GM19463 (cell line): ENCODE results near the gene CDK5R1.

Experiments
- ATAC-seq: cut with Tn5 transposase; IDR thresholded peaks from one replicate; pipeline ENCODE4 v1.9.1; 2021; ENCODE audit warnings: mild to moderate bottlenecking, moderate library complexity; ENCODE audit not compliant: unreplicated experiment

Gene CDK5R1

DNA sequence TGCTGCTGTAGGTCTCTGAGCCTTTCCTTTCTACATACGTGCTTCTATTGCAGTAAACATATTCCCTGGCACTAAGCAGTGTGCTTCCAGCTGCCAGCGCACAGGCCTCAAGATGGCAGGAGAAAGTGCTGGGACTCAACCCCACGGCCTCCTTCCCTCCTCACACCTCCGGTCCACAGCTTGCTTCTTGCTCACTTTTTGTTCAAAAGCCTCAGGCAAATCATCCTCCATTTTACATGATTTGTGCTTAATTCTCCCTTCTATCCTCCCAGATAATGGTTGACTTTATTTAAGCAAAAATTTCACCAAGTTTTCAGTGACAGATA lies 5.4 kb downstream of the CDK5R1 start:
- ATAC-seq, result no peak

DNA sequence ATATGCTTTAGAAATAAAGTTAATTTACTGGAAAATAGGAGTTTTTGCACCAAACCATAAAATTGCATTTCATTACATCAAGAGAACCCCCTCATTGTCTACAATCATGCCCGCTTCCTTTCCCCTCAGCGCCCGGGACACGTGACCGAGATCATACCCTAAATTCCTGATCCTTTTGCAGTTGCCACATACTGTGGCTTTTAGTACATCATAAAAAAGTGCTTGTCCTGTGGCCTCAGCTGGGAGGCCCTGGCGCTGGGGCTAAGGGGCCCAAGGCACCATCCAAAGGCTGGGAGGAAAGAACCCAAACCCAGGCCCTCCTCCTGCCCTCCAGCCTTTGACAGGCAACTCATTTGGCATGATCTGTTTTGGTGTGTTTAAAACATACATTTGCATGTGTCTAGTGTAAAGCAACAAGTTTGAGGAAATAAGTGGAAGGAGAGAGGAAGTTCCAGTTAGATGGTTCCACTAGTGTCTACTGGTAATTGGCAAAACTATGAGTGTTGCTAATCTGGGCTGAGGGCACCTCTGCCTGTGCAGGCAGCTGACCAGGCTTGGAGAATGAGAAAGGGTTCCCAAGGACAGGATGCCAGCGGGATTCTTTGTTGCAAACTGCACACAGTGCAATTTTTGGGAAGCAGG lies 6.0 kb downstream of the CDK5R1 start:
- ATAC-seq, result no peak

- no peak for ATAC-seq
These were observed 6.8 kb downstream of the CDK5R1 start for GRCh38 chr17:32493571-32493970.

DNA sequence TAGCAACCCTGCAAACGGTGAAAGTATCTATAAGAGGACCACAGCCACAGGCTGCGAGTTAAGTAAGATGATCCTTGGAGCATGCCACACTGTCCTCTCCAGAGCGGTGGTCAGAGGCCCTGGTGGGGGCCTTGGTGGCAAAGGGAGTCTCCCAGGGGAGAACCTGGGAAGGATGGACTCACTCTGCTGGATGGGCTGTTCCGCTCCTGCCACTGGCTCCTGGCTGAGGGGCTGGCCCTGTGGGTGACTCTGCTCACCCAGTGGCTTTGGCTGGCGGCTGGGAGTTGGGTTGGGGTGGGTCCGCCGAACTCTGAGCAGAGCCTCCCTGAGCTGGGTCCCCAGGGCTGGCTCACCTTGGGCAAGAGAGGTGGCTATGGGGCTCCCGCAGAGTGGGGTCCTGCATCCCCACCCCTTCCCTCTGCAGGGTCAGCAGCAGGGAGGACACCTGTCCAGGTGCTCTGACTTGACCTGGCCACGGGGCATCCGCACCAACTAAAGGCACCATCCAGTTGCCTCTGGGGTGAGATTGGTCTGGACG lies 7.3 kb downstream of the CDK5R1 start:
- ATAC-seq, result no peak

DNA sequence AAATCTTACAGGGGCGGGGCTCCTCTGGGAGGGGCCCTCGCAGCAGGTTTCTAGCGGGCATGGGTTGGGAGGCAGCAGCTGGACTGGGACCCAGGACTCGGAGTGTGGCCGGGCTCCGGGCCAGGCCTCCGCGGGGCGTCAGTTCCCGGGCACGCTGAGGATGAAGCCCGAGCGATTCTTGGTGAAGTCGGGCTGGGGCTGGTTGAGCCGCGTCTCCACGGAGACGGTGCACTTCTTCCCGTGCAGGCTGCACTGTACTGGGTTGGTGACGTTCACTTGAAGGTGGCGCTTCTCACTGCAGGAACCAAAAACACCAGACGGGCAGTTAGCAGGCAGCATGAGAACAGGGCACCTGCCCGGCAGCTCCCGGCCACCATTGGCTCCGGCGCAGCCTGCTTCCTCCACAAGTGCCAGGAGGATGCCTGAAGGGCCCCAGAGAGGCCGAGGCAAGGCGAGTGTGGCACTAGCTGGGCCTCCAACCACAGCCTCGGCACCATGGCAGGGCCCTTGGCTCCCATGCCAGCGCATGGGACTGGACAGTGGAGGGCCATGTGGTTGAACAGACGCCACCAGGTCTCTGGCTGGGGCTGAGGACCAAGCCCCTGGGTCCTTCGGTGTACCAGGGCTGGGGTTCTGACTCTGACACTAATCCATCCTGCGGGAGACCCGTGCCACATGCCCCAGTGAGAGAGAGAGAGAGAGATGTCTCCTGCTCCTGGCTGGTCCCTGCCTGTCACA lies 8.0 kb downstream of the CDK5R1 start:
- no peak for ATAC-seq

GRCh38 chr17:32495359-32496231 lies 8.8 kb downstream of the CDK5R1 start:
- no peak for ATAC-seq

DNA sequence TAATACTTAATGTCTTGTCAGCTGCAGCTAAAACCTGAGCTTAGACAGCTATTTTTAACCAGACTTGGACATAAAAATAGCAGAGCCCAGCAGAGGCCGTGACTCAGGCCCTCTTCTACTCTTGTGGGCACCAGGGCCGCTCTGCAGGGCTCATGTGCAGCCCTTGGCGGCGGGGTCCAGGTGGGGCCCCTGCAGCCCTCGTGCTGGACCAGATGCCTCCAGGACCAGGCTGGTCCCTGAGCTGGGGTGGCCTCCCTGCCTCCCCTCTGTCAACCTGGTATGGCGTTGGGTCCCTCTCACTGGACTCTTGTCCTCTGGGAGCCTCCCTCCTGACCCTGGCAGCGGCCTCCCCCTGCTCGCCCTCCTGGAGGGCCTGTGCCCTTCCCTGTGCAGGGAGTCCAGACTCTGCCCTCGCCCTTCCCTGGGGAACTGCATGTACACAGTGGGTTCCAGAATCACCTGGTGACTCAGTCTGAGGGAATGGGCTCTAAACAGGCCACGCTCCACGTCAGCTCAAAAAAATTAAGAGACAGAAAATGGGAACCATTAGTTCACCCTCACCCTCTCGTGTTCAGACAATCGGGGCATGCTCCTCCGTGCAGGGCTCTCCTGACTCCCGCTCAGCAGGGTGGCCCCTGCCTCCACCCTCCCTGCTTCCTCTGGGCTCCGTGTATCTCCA lies 9.7 kb downstream of the CDK5R1 start:
- no peak for ATAC-seq

DNA sequence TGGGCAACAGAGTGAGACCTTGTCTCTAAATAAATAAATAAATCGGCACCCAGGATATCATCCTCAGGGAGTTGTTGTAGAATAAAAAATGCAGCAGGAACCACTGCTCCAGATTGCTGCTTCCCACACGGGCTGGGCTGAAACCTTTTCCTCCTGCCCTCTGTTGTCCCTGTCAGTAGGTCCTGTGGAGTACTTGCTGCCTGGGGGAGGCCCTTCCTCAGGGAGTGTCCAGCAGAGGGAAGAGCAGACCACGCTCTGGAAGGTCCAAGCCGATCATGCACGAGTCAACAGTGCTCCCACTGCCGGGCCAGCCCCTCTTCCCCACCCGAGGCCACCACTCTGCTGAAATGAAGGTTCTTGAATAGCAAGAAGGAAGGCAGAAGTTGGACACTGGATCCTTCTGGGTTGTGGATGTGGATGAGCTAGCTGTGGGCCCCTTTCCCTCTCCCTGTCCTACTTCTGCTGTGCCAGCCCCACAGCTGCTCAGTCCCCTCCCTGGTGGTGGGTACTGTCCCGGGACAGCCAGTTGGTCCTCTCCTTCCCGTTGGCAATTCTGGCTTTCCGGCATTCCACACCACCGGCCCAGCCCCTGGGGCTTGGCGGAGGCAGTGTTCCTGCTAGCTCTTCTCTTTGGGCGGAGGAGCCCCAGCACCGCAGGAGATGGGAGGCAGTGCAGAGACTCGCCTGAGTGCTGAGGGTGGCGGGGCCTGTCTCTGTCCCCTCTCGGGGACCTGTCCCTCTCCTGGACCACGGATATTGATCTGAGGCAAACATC lies 10.8 kb downstream of the CDK5R1 start:
- no peak for ATAC-seq

DNA sequence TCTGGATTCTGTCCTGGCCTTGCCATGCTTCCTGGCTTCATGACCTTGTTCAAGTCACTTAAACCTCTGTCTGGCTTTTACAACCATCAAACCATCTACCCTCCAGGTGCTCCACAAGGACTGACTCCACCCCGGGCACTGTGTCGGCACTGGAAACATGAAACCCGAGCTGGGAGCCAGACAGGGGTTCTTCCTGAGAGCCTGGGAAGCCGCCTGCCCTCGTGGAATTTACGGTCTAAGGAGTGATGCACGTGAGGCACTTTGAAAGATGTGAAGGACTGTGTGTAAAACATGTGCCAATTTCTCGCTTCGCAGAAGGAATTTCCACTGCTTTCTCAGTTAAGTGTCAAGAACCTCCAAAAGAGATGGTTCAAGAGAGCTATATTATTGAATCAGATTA lies 11.6 kb downstream of the CDK5R1 start:
- no peak for ATAC-seq

DNA sequence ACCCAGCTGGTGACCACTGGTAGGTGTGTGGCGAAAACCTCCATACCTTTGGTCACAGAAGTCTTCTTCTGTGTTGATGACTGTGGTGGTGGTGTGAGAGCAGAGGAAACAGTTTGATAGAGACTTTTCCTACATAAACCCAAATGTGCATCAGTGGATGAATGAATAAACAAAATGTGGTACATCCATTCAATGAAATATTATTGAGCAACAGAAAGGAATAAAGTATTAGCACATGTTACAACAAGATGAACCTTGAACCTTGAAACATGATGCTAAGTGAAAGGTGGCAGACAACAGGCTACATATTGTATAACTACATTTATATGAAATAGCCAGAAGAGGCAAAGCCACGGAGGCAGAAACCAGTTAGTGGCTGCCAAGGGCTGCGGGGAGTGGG lies 15.2 kb downstream of the CDK5R1 start:
- no peak for ATAC-seq

DNA sequence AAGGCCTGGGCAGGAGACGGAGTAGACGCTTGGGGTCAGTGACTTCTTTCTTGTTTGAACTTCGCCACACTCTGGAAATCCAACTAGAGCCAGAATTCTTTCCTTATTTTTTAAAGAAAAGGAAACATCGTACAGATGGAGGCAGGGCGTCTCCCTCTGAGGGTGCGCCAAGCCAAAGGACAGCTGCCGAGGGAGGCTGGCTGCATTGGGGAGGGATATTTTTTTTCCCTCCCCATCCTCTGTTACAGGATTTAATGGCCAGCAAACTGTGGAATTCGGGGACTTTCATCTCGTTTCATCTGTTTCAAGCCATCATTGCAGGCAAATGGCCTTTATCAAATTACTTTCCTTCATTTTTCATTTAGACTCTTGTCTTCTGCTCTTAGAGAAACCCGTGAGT lies 15.9 kb downstream of the CDK5R1 start:
- ATAC-seq, result no peak

DNA sequence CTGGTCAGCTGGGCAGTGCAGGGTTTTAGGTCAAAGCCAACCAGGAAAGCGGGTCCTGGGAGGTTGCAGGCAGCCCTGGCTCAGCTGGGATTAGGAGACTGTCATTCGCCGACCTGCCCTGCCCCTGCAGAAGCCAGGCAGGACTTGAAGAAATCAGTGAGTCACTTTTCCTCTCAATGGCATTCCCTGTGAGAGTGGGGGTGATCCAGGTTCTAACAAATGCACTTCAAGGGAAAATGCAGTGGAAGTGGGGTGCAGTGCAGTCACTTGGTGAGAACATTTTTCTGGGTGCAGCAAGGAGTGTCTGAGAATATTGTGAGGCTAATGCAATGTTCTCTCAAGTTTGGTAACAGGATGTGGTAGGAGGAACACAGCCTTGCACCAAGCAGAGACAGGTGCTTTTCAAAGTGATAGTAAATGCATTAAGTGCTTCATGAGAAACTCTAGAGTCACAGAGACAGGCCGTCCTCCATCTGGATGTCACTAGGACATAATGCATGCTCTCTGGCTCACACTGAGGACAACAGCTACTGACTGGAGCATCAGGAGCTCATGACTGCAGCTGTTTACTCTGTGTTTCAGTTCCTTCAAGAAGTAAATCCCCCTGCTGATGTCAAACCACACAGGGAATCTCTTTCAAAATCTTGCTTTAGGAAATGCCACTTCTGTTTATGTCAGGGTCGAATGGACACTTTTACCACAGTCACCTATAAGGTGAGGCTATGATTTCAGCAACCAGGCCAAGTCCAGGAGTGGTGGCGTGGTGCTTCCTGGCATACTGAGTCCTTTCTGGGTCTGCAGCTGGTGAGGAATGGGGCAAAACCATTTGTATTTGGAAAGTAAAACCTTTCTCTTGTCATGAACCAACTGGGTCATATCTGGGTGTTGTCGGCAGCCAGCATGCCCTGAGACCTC lies 16.7 kb downstream of the CDK5R1 start:
- ATAC-seq, result peak; percentile 93

- no peak for ATAC-seq
These were observed 17.6 kb downstream of the CDK5R1 start for GRCh38 chr17:32504166-32504990.

DNA sequence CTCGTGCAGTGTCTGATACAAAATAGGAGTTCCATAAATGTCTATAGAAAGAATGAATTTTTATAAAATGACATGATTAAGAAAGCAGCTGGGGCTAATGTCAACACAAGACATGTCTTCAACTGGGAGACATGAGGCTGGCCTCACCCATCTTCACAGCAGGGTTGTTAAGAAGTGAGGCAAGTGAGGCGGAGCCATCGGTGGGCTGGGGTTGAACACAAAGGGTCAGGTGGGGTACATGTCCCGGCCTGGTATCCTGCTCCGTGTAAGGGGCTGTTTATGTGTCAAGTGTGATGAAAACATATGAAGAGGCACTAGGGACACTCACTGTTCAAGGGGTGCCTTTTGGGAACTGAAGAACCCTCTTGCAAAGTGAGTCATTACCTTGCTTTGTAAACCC lies 22.1 kb downstream of the CDK5R1 start:
- ATAC-seq, result no peak

GRCh38 chr17:32510466-32510865 lies 23.7 kb downstream of the CDK5R1 start:
- ATAC-seq, result no peak

DNA sequence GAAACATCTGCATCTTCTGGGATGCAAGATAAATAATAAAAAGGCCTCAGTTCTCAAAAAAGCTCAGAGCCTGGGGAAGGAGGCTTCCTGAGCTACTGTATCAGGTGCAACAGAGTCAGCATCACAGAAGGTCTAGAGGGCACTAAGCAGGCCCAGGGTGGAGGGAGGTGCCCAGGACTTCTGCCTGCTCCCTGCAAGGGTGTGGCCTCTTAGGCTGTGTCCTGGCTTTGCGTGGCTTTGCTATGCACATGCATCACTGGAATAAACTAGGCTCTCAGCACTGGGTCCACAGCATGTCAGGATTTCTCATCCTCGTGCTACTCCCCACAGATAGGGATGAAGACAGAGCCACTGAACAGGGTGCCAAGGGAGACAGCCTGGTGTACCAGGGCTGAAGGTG lies 25.5 kb downstream of the CDK5R1 start:
- ATAC-seq, result no peak

GRCh38 chr17:32513579-32513978 lies 26.8 kb downstream of the CDK5R1 start:
- no peak for ATAC-seq

GRCh38 chr17:32514606-32515005 lies 27.8 kb downstream of the CDK5R1 start:
- no peak for ATAC-seq
